ENCODE results near the gene KIAA0825. TPM values are rescaled to one million over a fixed set of nuclear protein-coding genes. Genes with fewer than 3 reads are reported as not detected.

The KIAA0825 gene
- total RNA-seq, 4 donors from 2014 or later = 1.2 to 5.3 (median 4.0) TPM

GRCh38 chr5:94337617-94338016, 280.8 kb downstream of the KIAA0825 start:
- 82 to 86% methylated on average over 1 of the region's 1 CpG for WGBS, 2 donors (ENCODE audit: low coverage in 1 of 2)
- in situ Hi-C loops (cut with MboI; ENCODE audit: low pct_ligation_motif_present in 1 of 4, low pct_unique_long_range_greater_than_20kb in 1 of 4, low sequenced_read_pairs in 3 of 4) (no loop called here), intact Hi-C loops (cut with DNase I; ENCODE audit: low total_unique reads) (no loop called here)
- Histone ChIP-seq H3K4me3 (no peak overlapping the region), H3K36me3 (no peaks in the 10 kb centered on the region), H3K9me3 (no peaks in the 10 kb centered on the region), H3K4me1 (no peaks in the 10 kb centered on the region), H3K27ac (no peak overlapping the region), H3K27me3 (no peaks in the 10 kb centered on the region)
- DNase-seq = no peak
- TF ChIP-seq POLR2AphosphoS5 (IDR thresholded peaks at IDR 0.05) = no peak
- TF ChIP-seq CTCF (IDR thresholded peaks at IDR 0.05) = no peak
- TF ChIP-seq POLR2A (IDR thresholded peaks at IDR 0.05) = no peak
- TF ChIP-seq EP300 (IDR thresholded peaks at IDR 0.05; ENCODE audit: low read depth) = no peak

DNA sequence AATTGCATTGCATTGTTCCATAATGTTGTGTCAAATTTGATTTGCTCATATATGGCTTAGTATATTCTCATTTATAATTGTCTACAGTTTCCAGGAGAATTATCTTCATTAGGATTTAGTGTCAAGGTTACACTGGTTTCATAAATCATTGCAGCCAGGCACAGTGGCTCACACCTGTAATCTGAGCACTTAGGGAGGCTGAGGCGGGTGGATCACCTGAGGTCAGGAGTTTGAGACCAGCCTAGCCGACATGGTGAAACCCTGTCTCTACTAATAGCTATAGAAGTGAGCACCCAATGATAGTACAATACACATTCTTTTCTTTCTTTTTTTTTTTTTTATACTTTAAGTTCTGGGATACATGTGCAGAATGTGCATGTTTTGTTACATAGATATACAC, 282.5 kb downstream of the KIAA0825 start:
- Histone ChIP-seq H3K27ac (no peak overlapping the region), H3K4me1 (no peaks in the 10 kb centered on the region), H3K27me3 (no peaks in the 10 kb centered on the region), H3K9me3 (no peaks in the 10 kb centered on the region), H3K4me3 (no peak overlapping the region), H3K36me3 (no peaks in the 10 kb centered on the region)
- intact Hi-C loops (cut with DNase I; ENCODE audit: low total_unique reads) = no loop called here
- in situ Hi-C loops (cut with MboI; ENCODE audit: low pct_ligation_motif_present in 1 of 4, low pct_unique_long_range_greater_than_20kb in 1 of 4, low sequenced_read_pairs in 3 of 4) = no loop called here
- no peak for TF ChIP-seq EP300 (IDR thresholded peaks at IDR 0.05; ENCODE audit: low read depth)
- TF ChIP-seq CTCF (IDR thresholded peaks at IDR 0.05) = no peak
- no peak for TF ChIP-seq POLR2A (IDR thresholded peaks at IDR 0.05)
- no peak for TF ChIP-seq POLR2AphosphoS5 (IDR thresholded peaks at IDR 0.05)
- WGBS, 2 donors (ENCODE audit: low coverage in 1 of 2) = 95% methylated on average over 2 of the region's 2 CpGs; no CpG with 5 or more reads in 1 of the 2 donors
- no peak for DNase-seq

DNA sequence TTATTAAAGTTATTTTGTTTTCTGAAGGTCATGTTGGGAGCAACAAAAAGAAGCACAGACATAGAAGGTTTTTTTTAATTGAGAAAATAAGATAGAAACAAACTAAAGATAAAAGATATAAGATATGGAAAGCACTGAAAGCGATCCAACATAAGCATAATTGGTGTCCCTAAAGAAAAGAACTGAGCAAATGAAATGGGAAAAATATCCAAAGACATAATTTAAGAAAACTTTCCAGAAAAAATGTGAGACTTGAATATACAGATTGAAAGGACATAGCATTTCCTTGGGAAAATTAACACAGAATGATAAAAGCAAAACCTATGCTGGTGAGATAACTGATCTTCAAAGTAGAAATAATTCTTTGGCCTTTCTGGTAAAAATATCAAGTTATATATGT, 289.3 kb downstream of the KIAA0825 start:
- Histone ChIP-seq H3K27ac (no peak overlapping the region), H3K27me3 (no peaks in the 10 kb centered on the region), H3K4me1 (no peaks in the 10 kb centered on the region), H3K36me3 (no peaks in the 10 kb centered on the region), H3K4me3 (no peak overlapping the region), H3K9me3 (peaks cover 0 to 10% of the 10 kb centered on the region in 2 donors)
- in situ Hi-C loops (cut with MboI; ENCODE audit: low pct_ligation_motif_present in 1 of 4, low pct_unique_long_range_greater_than_20kb in 1 of 4, low sequenced_read_pairs in 3 of 4) (no loop called here), intact Hi-C loops (cut with DNase I; ENCODE audit: low total_unique reads) (no loop called here)
- 89 to 91% methylated on average over 1 of the region's 1 CpG for WGBS, 2 donors (ENCODE audit: low coverage in 1 of 2)
- TF ChIP-seq POLR2AphosphoS5 (IDR thresholded peaks at IDR 0.05) (no peak), EP300 (IDR thresholded peaks at IDR 0.05; ENCODE audit: low read depth) (no peak), CTCF (IDR thresholded peaks at IDR 0.05) (no peak), POLR2A (IDR thresholded peaks at IDR 0.05) (no peak)
- no peak for DNase-seq

- TF ChIP-seq POLR2A (IDR thresholded peaks at IDR 0.05) (no peak), POLR2AphosphoS5 (IDR thresholded peaks at IDR 0.05) (no peak), EP300 (IDR thresholded peaks at IDR 0.05; ENCODE audit: low read depth) (no peak), CTCF (IDR thresholded peaks at IDR 0.05) (no peak)
- in situ Hi-C loops (cut with MboI; ENCODE audit: low pct_ligation_motif_present in 1 of 4, low pct_unique_long_range_greater_than_20kb in 1 of 4, low sequenced_read_pairs in 3 of 4) = no loop called here
- H3K36me3 ChIP-seq = no peaks in the 10 kb centered on the region
- no peaks in the 10 kb centered on the region for H3K27me3 ChIP-seq
- WGBS, 2 donors (ENCODE audit: low coverage in 1 of 2) = 98% methylated on average over 5 of the region's 5 CpGs
- H3K4me3 ChIP-seq = no peak overlapping the region
- intact Hi-C loops (cut with DNase I; ENCODE audit: low total_unique reads) = no loop called here
- H3K4me1 ChIP-seq = no peaks in the 10 kb centered on the region
- DNase-seq = no peak
- no peak overlapping the region for H3K27ac ChIP-seq
- peaks cover 0 to 10% of the 10 kb centered on the region in 2 donors for H3K9me3 ChIP-seq
Measured at GRCh38 chr5:94326586-94326985, 291.8 kb downstream of the KIAA0825 start.
